ENCODE measurements around the gene KLK13. TPM values are rescaled to one million over a fixed set of nuclear protein-coding genes. Genes with fewer than 3 reads are reported as not detected.

KLK13 gene
- polyA plus RNA-seq, 6 donors from 2014 or later, result not detected

DNA sequence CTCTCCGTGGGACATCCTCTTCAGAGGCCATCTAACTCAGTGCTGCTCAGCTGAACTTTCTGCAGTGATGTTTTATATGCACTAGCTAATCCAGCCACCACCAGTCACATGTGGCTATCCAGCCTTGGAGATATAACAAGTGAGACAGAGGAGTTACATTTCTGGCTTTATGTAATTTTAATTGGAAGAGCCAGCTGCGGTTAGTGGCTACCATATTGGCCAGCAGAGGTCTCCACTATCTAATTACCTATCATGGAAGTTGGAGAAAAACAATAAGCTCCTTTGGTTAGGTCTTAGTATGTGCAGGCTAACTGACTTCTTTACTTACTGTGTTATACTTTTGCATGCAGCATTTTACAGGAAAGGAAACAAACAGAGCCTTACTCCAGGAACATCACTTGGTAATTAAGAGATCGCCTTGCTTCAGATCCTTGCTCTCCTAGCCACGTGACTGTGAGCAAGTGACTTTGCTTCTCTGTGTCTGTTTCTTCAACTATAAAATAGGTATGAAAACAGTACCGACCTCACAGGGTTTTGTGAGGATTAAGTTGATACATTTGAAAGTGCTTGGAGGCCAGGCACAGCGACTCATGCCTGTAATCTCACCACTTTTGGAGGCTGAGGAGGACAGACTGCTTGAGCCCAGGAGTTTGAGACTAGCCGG lies 43.8 kb downstream of the KLK13 start:
- peaks cover 0 to 19% of the 10 kb centered on the region in 2 donors for H3K36me3 Mint-ChIP-seq
- peaks cover 0 to 8% (median 2%) of the 10 kb centered on the region in 7 donors for H3K9me3 Mint-ChIP-seq
- H3K27me3 Mint-ChIP-seq, result peaks cover 39 to 86% (median 70%) of the 10 kb centered on the region in 3 donors
- H3K4me1 Mint-ChIP-seq, result peaks cover 19 to 26% (median 20%) of the 10 kb centered on the region in 3 donors
- H3K27ac Mint-ChIP-seq, result no peak overlapping the region
- no peak for DNase-seq
- ATAC-seq (ENCODE audit: low read depth in 2 of 2), result no peak
- H3K4me3 Mint-ChIP-seq, result no peak overlapping the region

DNA sequence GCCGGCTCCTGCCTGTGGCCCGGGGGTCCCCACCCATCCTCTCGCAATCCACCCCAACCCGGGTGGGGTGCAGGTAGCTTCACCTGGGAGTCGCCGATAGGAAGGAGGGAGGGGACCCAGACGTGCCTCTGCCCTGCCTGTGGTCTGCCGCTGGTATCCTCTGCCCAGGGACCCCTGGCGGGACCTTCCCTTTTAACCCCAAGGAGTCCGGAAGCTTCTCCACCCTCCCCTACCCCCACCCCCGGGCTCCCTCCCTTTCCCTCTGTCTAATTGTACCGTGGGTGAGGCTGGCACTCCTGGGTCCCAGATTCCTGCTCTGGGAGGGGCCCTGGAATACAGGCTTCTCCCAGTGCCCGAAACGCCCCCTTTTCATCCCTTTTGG lies 45.4 kb downstream of the KLK13 start, which contains the start of gene KLK10:
Gene KLK10 (minus strand): TSS at position 166 of the 382 bp plus-strand sequence. CDS start 579 bp downstream, outside the sequence.
- Mint-ChIP-seq H3K4me3 (peak within 1 kb of the TSS in 5 of 8 donors; percentile 45 to 87 (median 62)), H3K36me3 (peaks cover 0 to 31% of the 10 kb centered on the region in 2 donors), H3K4me1 (peaks cover 20 to 29% (median 26%) of the 10 kb centered on the region in 3 donors), H3K9me3 (peaks cover 0 to 12% (median 3%) of the 10 kb centered on the region in 7 donors), H3K27me3 (peaks cover 38 to 86% (median 74%) of the 10 kb centered on the region in 3 donors), H3K27ac (no peak within 1 kb of the TSS)
- ATAC-seq (ENCODE audit: low read depth in 2 of 2), result no peak
- no peak for DNase-seq

DNA sequence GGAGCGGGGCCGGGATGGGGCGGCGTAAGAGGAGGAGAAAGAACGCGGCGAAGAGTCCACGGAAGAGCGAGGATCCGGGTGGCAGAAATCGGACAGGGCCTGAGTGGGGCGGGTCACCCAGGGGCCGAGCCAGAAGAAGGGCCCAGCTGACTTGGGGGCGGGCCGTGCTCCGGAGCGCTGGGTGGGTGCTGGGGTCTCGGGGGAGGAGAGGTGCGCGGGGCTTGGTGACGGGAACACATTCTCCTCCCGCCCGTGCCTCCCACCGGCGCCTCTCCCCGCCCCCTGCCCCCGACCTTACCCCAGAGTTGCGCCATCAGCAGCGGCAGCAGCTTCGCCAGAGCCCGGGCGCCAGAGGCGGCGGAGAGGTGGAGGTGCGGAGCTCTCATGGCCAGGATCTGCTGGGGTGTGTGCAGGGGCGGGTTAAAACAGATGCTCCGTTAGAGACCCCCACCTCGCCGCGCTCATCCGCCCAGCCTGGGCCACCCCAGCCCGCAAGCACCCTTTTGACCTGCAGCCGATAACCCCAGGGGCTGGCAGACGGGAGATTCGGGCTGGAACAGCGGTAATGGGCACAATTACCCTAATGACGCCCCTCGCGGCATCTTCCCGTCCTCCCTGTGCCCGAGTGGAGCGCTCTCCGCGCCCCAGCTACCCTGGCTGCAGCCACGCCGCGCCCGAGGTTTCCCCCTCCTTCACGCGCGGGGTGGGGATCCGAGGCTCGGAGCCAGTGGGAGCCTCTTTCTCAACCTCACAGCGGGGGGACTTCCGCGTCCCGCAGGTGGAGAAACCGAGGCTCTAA lies 45.9 kb downstream of the KLK13 start:
- no peak overlapping the region for H3K27ac Mint-ChIP-seq
- H3K36me3 Mint-ChIP-seq, result peaks cover 0 to 35% of the 10 kb centered on the region in 2 donors
- peaks cover 20 to 32% (median 26%) of the 10 kb centered on the region in 3 donors for H3K4me1 Mint-ChIP-seq
- peaks cover 44 to 87% (median 74%) of the 10 kb centered on the region in 3 donors for H3K27me3 Mint-ChIP-seq
- H3K4me3 Mint-ChIP-seq, result peak overlapping the region in 5 of 8 donors; percentile 45 to 87 (median 62)
- no peak for DNase-seq
- ATAC-seq (ENCODE audit: low read depth in 2 of 2), result no peak
- peaks cover 0 to 12% (median 3%) of the 10 kb centered on the region in 7 donors for H3K9me3 Mint-ChIP-seq

DNA sequence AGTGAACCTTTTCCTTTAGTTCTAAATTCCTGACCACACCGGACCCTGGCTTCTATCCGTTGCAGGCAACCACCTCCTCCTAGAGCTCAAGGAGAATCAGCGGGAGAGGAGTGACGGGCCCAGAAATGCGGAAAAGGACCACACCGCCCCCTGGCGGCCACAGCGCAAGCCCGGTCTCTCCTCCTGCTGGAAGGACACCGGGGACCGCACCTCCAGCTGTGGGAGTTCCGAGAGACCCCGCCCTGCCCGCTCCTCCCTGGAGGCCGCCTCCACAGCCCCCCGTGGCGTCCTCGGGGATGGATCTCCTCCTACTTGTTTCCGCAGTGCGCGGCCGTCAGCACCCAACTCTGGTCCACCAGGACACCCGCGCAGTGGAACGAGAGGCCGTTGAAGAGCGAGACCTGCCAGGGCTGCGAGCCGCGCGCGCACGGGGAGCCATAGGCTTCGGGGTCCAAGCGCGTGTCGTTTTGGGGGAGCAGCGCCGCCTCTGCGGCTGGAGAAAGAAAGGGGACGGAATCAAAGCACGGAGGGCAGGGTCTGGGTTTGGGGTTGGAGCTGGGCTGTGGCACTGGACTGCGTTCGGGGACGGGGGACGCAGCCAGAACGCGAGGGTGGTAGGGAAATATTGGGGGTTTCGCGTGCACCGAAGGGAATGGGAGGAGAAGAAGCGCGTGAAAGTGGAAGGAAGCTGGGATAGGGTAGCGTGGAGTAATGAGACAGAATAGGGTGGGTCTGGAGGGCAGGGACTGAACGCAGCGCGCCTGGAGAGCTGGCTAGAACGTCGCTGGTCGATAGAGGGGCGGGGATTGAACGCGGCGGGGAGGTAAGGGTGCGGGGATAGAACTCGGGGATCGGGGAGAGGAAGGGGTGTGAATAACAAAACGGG lies 47.9 kb downstream of the KLK13 start:
- peak overlapping the region in 1 of 6 donors; percentile 22 for H3K27ac Mint-ChIP-seq
- H3K4me3 Mint-ChIP-seq, result peak overlapping the region in 5 of 8 donors; percentile 22 to 84 (median 53)
- ATAC-seq (ENCODE audit: low read depth in 2 of 2) (no peak), DNase-seq (no peak)
- peaks cover 53 to 87% (median 67%) of the 10 kb centered on the region in 3 donors for H3K27me3 Mint-ChIP-seq
- peaks cover 20 to 32% (median 26%) of the 10 kb centered on the region in 3 donors for H3K4me1 Mint-ChIP-seq
- H3K36me3 Mint-ChIP-seq, result peaks cover 0 to 35% of the 10 kb centered on the region in 2 donors
- H3K9me3 Mint-ChIP-seq, result peaks cover 0 to 11% (median 4%) of the 10 kb centered on the region in 7 donors

DNA sequence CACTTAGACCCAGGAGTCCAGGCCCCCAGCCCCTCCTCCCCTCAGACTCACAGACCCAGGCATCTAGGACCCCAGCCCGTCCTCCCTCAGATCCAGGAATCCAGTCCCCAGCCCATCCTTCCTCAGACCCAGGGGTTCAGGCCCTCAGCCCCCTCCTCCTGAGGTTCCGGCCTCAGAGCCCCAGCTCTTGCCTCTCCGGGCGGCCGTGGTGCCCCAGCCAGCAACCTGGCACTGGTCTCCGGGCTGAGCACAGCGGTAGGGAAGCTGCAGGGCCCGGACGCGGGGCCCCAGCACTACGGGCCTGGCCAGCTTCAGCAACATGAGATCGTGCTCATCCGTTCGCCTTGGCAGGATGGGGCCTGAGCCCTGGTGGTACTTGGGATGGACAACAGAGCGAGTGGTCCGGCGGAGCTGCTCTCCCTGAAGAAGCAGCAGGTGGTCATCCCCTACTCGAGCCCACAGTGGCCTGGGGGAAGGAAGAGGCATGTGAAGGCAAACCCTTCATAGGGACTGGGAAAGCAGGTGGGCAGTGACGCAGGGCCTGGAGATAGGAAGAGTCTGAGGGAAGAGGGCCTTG lies 49.1 kb downstream of the KLK13 start:
- peaks cover 0 to 11% (median 4%) of the 10 kb centered on the region in 7 donors for H3K9me3 Mint-ChIP-seq
- H3K27ac Mint-ChIP-seq, result no peak overlapping the region
- H3K27me3 Mint-ChIP-seq, result peaks cover 48 to 87% (median 71%) of the 10 kb centered on the region in 3 donors
- peaks cover 0 to 35% of the 10 kb centered on the region in 2 donors for H3K36me3 Mint-ChIP-seq
- ATAC-seq (ENCODE audit: low read depth in 2 of 2) (no peak), DNase-seq (no peak)
- peak overlapping the region in 2 of 8 donors; percentile 19 to 56 for H3K4me3 Mint-ChIP-seq
- H3K4me1 Mint-ChIP-seq, result peaks cover 20 to 32% (median 26%) of the 10 kb centered on the region in 3 donors

DNA sequence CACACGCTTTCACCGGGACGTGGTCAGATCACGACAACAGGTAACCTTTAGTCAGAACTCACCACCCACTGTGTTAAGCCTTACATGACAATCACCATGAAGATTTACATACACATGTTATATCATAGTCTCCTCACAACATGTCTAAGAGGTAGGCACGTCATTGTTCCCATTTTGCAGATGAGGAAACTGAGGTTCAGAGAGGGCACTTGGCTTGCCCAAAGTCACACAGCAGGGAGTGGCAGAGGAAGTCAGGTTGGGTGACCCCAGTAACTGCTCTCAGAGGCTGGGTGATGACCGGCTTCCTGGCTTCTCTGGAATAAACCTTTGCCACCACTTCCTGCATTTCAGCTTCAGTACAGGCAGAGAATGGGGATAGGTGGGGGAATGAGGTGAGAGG lies 50.6 kb downstream of the KLK13 start:
- Mint-ChIP-seq H3K27ac (no peak overlapping the region), H3K36me3 (peaks cover 0 to 28% of the 10 kb centered on the region in 2 donors), H3K9me3 (peaks cover 0 to 7% (median 4%) of the 10 kb centered on the region in 7 donors), H3K27me3 (peaks cover 43 to 88% (median 76%) of the 10 kb centered on the region in 3 donors), H3K4me3 (no peak overlapping the region), H3K4me1 (peaks cover 16 to 27% (median 21%) of the 10 kb centered on the region in 3 donors)
- DNase-seq (no peak), ATAC-seq (ENCODE audit: low read depth in 2 of 2) (no peak)

DNA sequence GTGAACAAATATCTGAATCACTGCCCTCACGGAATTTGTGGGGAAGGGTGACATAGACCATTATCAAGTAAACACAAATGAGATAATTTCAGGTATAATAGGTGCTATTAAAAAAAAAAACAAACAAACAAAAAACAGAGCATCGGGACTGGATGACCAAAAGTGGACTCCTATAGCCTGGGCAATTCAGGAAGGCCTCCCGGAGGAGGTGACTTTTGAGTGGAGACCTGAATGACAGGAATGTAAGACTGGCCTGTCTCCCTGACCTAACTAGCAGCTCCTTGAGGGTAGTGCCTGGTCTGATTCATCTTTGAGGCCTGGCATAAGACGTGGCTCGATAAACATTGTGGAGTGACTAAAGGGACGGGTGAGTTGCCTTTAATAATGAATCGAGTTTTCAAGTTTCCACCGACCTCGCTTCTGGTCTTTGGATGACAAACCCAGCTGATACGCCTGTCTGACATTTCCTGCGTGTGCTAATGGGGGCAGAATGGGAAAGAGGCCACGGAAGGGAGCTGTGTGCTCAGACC lies 52.2 kb downstream of the KLK13 start:
- peaks cover 0 to 6% (median 3%) of the 10 kb centered on the region in 7 donors for H3K9me3 Mint-ChIP-seq
- H3K36me3 Mint-ChIP-seq, result peaks cover 0 to 19% of the 10 kb centered on the region in 2 donors
- no peak overlapping the region for H3K27ac Mint-ChIP-seq
- H3K27me3 Mint-ChIP-seq, result peaks cover 38 to 79% (median 70%) of the 10 kb centered on the region in 3 donors
- peaks cover 8 to 19% (median 11%) of the 10 kb centered on the region in 3 donors for H3K4me1 Mint-ChIP-seq
- ATAC-seq (ENCODE audit: low read depth in 2 of 2) (no peak), DNase-seq (no peak)
- H3K4me3 Mint-ChIP-seq, result no peak overlapping the region

DNA sequence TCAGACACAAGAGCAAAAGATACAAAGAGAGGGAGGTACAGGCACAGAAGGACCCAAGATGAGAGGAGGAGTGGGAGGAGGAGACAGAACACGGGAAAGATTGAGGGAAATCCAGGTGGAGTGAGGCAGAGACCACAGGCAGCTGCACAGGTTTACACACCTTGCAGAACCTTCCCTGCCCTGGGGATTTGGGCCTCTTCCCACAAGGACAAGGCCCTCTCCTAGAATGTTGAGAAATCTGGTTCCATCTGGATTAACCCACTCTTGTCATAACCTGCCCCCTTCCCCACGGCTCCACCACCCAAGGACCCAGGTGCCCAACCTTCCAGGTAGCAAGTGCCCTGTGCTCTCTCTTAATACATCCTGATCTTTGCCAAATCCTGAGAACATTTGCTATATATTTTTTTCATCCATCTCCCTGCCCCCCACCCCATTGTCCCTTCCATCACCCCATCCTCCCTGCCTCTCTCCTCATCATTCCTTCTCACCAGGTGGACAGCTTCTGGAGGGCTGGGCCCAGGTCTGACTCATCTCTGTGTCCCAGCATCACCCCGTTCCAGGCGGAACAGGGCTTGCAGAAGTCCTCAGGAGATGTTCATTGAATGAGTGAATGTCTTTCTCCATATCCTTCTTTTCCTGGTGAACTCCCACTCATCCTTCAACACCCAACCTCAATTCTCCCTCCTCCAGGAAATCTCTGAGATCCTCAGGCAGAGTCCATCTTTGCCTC lies 54.7 kb downstream of the KLK13 start:
- Mint-ChIP-seq H3K4me1 (peaks cover 0 to 10% (median 0%) of the 10 kb centered on the region in 3 donors), H3K27ac (peak overlapping the region in 1 of 6 donors; percentile 12), H3K4me3 (no peak overlapping the region), H3K36me3 (peaks cover 0 to 12% of the 10 kb centered on the region in 2 donors), H3K9me3 (peaks cover 0 to 6% (median 2%) of the 10 kb centered on the region in 7 donors), H3K27me3 (peaks cover 32 to 62% (median 54%) of the 10 kb centered on the region in 3 donors)
- DNase-seq (no peak), ATAC-seq (ENCODE audit: low read depth in 2 of 2) (no peak)

DNA sequence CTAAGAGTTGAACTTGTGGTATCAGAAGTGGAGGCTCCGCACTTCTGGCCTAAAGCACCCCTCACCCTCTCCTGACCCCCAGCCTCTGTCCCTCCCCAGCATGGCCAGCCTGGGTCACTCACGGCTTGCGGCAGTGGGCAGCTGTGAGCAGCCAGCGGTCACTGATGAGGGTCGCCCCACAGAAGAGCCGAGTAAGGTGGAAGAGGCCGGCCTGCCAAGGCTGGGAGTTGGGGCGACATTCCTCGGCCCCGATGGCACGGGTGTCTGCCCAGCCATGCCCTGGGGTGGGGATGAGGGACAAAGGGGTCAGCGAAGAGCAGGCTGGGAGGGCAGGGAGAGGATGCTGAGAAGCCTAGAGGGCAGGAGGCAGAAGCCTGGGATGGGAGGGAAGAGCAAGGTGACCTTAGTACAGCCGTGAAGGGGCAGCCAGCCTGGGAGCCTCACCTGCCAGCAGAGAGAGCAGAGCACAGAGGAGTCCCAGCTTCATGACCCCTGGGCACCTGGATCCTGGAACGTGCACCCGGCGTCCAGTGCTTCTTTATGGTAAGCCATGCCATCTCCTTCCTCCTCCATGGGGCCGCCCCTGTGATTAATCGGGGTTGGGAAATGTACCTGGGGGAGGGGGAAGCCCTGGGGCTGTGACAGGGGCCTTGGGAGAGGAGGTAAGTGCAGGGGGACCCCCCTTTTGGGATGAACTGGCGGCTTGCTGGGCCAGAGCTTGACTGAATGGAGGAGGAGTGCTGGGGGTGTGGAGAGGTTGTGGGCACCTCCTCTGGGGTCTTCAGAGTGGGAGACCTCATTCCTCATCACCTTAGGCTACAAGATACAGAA lies 55.6 kb downstream of the KLK13 start:
- DNase-seq (no peak), ATAC-seq (ENCODE audit: low read depth in 2 of 2) (no peak)
- Mint-ChIP-seq H3K9me3 (peaks cover 0 to 4% (median 0%) of the 10 kb centered on the region in 7 donors), H3K4me3 (no peak overlapping the region), H3K4me1 (peaks cover 0 to 1% (median 0%) of the 10 kb centered on the region in 3 donors), H3K27me3 (peaks cover 27 to 53% (median 45%) of the 10 kb centered on the region in 3 donors), H3K36me3 (peaks cover 0 to 2% of the 10 kb centered on the region in 2 donors), H3K27ac (peak overlapping the region in 1 of 6 donors; percentile 12)

DNA sequence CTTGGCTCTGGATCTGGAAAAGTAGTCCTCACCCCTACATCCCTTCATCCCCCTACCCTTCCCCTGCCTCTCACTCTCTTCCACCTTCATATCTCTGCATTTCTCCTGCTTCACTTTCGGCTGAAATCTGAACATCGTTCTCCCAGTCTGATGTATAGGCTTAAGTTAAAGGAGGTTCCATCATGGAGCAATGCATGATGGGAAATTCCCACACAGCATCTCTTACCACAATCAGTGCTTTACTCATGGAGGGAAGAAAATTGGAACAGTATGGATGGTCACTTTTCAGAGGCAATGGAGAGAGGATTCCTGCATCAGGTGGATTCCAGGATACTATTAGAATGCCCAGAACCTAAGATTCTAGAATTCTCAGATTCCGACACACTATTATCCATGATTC lies 57.4 kb downstream of the KLK13 start:
- DNase-seq (no peak), ATAC-seq (ENCODE audit: low read depth in 2 of 2) (no peak)
- no peak overlapping the region for H3K4me3 Mint-ChIP-seq
- peaks cover 14 to 58% (median 38%) of the 10 kb centered on the region in 3 donors for H3K27me3 Mint-ChIP-seq
- H3K27ac Mint-ChIP-seq, result no peak overlapping the region
- peaks cover 0 to 5% (median 2%) of the 10 kb centered on the region in 7 donors for H3K9me3 Mint-ChIP-seq
- H3K4me1 Mint-ChIP-seq, result no peaks in the 10 kb centered on the region
- H3K36me3 Mint-ChIP-seq, result no peaks in the 10 kb centered on the region

DNA sequence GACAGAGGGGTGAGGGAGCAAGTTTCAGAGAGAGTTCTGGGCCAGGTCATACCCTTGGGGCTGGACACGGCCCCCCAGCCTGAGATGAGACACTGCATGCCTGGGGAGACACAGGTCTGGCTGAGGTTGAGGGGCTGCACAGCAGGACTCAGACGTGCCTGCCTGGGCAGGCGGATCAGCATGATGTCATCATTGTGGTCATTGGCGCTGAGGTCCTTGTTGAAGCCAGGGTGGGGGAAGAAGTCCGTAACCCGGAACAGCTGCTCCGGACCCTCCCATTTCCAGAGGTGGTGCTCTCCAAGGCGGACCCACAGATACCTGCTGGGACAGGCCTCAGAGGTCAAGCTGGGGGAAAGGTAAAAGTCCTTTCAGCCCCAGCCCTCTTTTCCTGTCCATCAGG lies 58.5 kb downstream of the KLK13 start:
- ATAC-seq (ENCODE audit: low read depth in 2 of 2), result no peak
- Mint-ChIP-seq H3K27ac (no peak overlapping the region), H3K36me3 (no peaks in the 10 kb centered on the region), H3K4me1 (peaks cover 0 to 3% (median 0%) of the 10 kb centered on the region in 3 donors), H3K27me3 (peaks cover 14 to 69% (median 47%) of the 10 kb centered on the region in 3 donors), H3K4me3 (no peak overlapping the region), H3K9me3 (peaks cover 0 to 6% (median 2%) of the 10 kb centered on the region in 7 donors)
- no peak for DNase-seq

Measured in naive B cell (primary cell).